ENCODE data around the gene ITPR2.
A peak's percentile ranks its signal among the peaks of the same experiment; 100 is the strongest.
"Not testable (repeated sequence)": the region's sequence is repeated elsewhere in the genome, so short reads cannot be mapped to it uniquely, and the experiment has no call there.

Gene ITPR2

GRCh38 chr12:26614011-26614616 lies 218.9 kb downstream of the ITPR2 start:
- DNase-seq: peak; percentile 18 to 28

- no peak for DNase-seq
Measured at GRCh38 chr12:26612203-26612602, 220.8 kb downstream of the ITPR2 start.

- DNase-seq: no peak
Measured at GRCh38 chr12:26611598-26611997, 221.4 kb downstream of the ITPR2 start.

- DNase-seq: no peak
Measured at GRCh38 chr12:26610774-26611173, 222.2 kb downstream of the ITPR2 start.

GRCh38 chr12:26609986-26610385 lies 223.0 kb downstream of the ITPR2 start:
- DNase-seq: no peak

- DNase-seq: no peak
Measured at GRCh38 chr12:26608706-26609105, 224.3 kb downstream of the ITPR2 start.

- DNase-seq: no peak
Measured at GRCh38 chr12:26608273-26608672, 224.7 kb downstream of the ITPR2 start.

GRCh38 chr12:26606911-26607310 lies 226.1 kb downstream of the ITPR2 start:
- DNase-seq: no peak

GRCh38 chr12:26604813-26605212 lies 228.2 kb downstream of the ITPR2 start:
- DNase-seq: not testable (repeated sequence)

- DNase-seq: no peak
Measured at GRCh38 chr12:26599096-26599695, 233.8 kb downstream of the ITPR2 start.

GRCh38 chr12:26595806-26596205 lies 237.2 kb downstream of the ITPR2 start:
- no peak for DNase-seq

GRCh38 chr12:26580619-26581018 lies 252.4 kb downstream of the ITPR2 start:
- no peak for DNase-seq

- peak in 1 of 2 experiments; percentile 3 for DNase-seq
Measured at GRCh38 chr12:26576266-26576665, 256.7 kb downstream of the ITPR2 start.

- DNase-seq: no peak
Measured at GRCh38 chr12:26573225-26573909, 259.6 kb downstream of the ITPR2 start.

- no peak for DNase-seq
Measured at GRCh38 chr12:26572137-26572536, 260.9 kb downstream of the ITPR2 start.

GRCh38 chr12:26571560-26571959 lies 261.4 kb downstream of the ITPR2 start:
- DNase-seq: no peak

- DNase-seq: no peak
Measured at GRCh38 chr12:26567126-26567525, 265.9 kb downstream of the ITPR2 start.

GRCh38 chr12:26566675-26567074 lies 266.3 kb downstream of the ITPR2 start:
- DNase-seq: no peak

- no peak for DNase-seq
Measured at GRCh38 chr12:26566186-26566585, 266.8 kb downstream of the ITPR2 start.

- no peak for DNase-seq
Measured at GRCh38 chr12:26564391-26564790, 268.6 kb downstream of the ITPR2 start.

GRCh38 chr12:26563552-26563951 lies 269.4 kb downstream of the ITPR2 start:
- DNase-seq: no peak

- no peak for DNase-seq
Measured at GRCh38 chr12:26557326-26557725, 275.7 kb downstream of the ITPR2 start.

- no peak for DNase-seq
Measured at GRCh38 chr12:26556916-26557315, 276.1 kb downstream of the ITPR2 start.

- no peak for DNase-seq
Measured at GRCh38 chr12:26555139-26555538, 277.9 kb downstream of the ITPR2 start.
